ENCODE measurements around the gene BCL2L12. TPM values are rescaled to one million over a fixed set of nuclear protein-coding genes. Genes with fewer than 3 reads are reported as not detected.

Gene BCL2L12
- total and polyA plus RNA-seq, 10 donors, result 7.8 to 36.7 (median 21.7) TPM

DNA sequence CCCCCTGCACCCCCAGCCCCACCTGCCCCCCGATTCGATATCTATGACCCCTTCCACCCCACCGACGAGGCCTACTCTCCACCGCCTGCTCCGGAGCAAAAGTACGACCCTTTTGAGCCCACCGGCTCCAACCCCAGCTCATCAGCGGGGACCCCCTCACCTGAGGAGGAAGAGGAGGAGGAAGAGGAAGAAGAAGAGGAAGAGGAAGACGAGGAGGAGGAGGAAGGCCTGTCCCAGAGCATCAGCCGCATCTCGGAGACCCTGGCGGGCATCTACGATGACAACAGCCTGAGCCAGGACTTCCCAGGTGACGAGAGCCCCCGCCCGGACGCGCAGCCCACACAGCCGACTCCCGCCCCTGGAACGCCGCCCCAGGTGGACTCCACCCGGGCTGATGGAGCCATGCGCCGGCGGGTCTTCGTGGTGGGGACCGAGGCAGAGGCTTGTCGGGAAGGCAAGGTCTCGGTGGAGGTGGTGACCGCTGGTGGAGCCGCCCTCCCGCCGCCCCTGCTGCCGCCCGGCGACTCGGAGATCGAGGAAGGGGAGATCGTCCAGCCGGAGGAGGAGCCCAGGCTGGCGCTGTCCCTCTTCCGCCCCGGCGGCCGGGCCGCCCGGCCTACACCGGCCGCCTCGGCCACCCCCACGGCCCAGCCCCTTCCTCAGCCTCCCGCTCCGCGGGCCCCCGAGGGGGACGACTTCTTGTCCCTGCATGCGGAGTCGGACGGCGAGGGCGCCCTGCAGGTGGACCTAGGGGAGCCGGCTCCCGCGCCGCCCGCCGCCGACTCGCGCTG lies 14.5 kb upstream of the BCL2L12 start:
- no peaks in the 10 kb centered on the region for H3K27me3 ChIP-seq (replicated peaks in 1 of 7)
- peaks cover 0 to 100% (median 82%) of the 10 kb centered on the region in 6 donors for H3K36me3 ChIP-seq
- no peak overlapping the region for H3K4me3 ChIP-seq
- H3K9me3 ChIP-seq, result no peaks in the 10 kb centered on the region
- no peak for DNase-seq
- H3K4me1 ChIP-seq, result peaks cover 0 to 48% (median 6%) of the 10 kb centered on the region in 6 donors
- intact Hi-C loops (cut with DNase I; ENCODE audit: low total_unique reads), result no loop called here
- TF ChIP-seq, protein P1, sequence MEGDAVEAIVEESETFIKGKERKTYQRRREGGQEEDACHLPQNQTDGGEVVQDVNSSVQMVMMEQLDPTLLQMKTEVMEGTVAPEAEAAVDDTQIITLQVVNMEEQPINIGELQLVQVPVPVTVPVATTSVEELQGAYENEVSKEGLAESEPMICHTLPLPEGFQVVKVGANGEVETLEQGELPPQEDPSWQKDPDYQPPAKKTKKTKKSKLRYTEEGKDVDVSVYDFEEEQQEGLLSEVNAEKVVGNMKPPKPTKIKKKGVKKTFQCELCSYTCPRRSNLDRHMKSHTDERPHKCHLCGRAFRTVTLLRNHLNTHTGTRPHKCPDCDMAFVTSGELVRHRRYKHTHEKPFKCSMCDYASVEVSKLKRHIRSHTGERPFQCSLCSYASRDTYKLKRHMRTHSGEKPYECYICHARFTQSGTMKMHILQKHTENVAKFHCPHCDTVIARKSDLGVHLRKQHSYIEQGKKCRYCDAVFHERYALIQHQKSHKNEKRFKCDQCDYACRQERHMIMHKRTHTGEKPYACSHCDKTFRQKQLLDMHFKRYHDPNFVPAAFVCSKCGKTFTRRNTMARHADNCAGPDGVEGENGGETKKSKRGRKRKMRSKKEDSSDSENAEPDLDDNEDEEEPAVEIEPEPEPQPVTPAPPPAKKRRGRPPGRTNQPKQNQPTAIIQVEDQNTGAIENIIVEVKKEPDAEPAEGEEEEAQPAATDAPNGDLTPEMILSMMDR (IDR thresholded peaks at IDR 0.05 in 8 of 11, conservative IDR thresholded peaks at IDR 0.05 in 3 of 11), result no peak
- TF ChIP-seq POLR2AphosphoS5 (IDR thresholded peaks at IDR 0.05) (peak in 2 of 3 donors; percentile 4 to 53), POLR2A (IDR thresholded peaks at IDR 0.05) (no peak)
- 87 to 96% (median 94%) methylated on average over 44 to 72 of the region's 72 CpGs for WGBS, 5 donors
- H3K27ac ChIP-seq, result peak overlapping the region in 4 of 8 donors; percentile 57 to 79 (median 71)

DNA sequence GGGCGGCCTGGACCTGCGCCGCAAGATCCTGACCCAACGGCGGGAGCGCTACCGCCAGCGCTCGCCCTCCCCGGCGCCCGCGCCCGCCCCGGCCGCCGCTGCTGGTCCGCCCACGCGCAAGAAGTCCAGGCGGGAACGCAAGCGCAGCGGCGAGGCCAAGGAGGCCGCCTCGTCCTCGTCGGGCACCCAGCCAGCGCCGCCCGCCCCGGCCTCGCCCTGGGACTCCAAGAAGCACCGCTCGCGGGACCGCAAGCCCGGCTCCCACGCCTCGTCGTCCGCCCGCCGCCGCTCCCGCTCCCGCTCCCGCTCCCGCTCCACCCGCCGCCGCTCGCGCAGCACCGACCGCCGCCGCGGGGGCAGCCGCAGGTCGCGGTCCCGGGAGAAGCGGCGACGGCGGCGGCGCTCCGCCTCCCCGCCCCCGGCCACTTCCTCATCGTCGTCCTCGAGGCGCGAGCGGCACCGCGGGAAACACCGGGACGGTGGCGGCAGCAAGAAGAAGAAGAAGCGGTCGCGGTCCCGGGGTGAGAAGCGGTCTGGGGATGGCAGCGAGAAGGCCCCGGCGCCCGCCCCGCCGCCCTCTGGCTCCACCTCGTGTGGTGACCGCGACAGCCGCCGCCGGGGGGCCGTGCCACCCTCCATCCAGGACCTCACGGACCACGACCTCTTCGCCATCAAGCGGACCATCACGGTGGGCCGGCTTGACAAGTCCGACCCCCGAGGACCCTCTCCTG lies 13.7 kb upstream of the BCL2L12 start:
- Histone ChIP-seq H3K27me3 (replicated peaks in 1 of 7) (no peaks in the 10 kb centered on the region), H3K4me1 (peaks cover 0 to 50% (median 8%) of the 10 kb centered on the region in 6 donors), H3K9me3 (no peaks in the 10 kb centered on the region), H3K4me3 (no peak overlapping the region), H3K36me3 (peaks cover 0 to 100% (median 82%) of the 10 kb centered on the region in 6 donors), H3K27ac (peak overlapping the region in 1 of 8 donors; percentile 74)
- WGBS, 5 donors, result 96 to 99% (median 96%) methylated on average over 56 to 110 of the region's 110 CpGs
- intact Hi-C loops (cut with DNase I; ENCODE audit: low total_unique reads), result no loop called here
- TF ChIP-seq POLR2A (IDR thresholded peaks at IDR 0.05) (no peak), POLR2AphosphoS5 (IDR thresholded peaks at IDR 0.05) (no peak)
- TF ChIP-seq, protein P1 (IDR thresholded peaks at IDR 0.05 in 8 of 11, conservative IDR thresholded peaks at IDR 0.05 in 3 of 11), result no peak
- no peak for DNase-seq

DNA sequence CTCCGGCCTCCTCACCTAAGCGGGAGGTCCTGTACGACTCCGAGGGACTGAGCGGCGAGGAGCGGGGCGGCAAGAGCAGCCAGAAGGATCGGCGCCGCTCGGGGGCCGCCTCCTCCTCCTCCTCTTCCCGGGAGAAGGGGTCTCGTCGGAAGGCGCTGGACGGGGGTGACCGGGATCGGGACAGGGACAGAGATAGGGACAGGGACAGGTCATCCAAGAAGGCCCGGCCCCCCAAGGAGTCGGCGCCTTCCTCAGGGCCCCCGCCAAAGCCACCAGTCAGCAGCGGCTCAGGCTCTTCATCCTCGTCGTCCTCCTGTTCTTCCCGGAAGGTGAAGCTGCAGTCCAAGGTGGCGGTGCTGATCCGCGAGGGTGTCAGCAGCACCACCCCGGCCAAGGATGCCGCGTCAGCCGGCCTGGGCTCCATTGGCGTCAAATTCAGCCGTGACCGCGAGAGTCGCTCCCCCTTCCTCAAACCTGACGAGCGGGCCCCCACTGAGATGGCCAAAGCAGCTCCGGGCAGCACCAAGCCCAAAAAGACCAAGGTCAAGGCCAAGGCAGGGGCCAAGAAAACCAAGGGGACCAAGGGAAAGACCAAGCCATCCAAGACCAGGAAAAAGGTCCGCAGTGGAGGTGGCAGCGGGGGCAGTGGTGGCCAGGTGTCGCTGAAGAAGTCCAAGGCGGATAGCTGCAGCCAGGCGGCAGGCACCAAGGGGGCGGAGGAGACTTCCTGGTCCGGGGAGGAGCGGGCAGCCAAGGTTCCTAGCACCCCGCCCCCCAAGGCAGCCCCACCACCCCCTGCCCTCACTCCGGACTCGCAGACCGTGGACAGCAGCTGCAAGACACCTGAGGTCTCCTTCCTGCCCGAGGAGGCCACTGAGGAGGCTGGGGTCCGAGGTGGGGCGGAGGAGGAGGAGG lies 12.9 kb upstream of the BCL2L12 start:
- peaks cover 0 to 100% (median 83%) of the 10 kb centered on the region in 6 donors for H3K36me3 ChIP-seq
- intact Hi-C loops (cut with DNase I; ENCODE audit: low total_unique reads), result no loop called here

More for the DNA sequence above, 12.9 kb upstream of the BCL2L12 start:
- Histone ChIP-seq H3K27ac (peak overlapping the region in 3 of 8 donors; percentile 7 to 39 (median 31)), H3K9me3 (no peaks in the 10 kb centered on the region), H3K4me3 (no peak overlapping the region), H3K27me3 (replicated peaks in 1 of 7) (no peaks in the 10 kb centered on the region), H3K4me1 (peaks cover 0 to 42% (median 8%) of the 10 kb centered on the region in 6 donors)
- WGBS, 5 donors, result 92 to 96% (median 93%) methylated on average over 53 to 58 of the region's 58 CpGs
- TF ChIP-seq POLR2AphosphoS5 (IDR thresholded peaks at IDR 0.05) (peak in 2 of 3 donors; percentile 13 to 47), POLR2A (IDR thresholded peaks at IDR 0.05) (no peak)
- TF ChIP-seq, protein P1 (IDR thresholded peaks at IDR 0.05 in 8 of 11, conservative IDR thresholded peaks at IDR 0.05 in 3 of 11), result no peak
- peak; percentile 66 for DNase-seq

Measured in spleen (tissue), 11 donors.